ENCODE data around the gene BRI3BP.

BRI3BP gene
- total RNA-seq = 20.3 reads per million, percentile 47 among the genes with 10 or more reads in this experiment

- DNase-seq = peak; percentile 19
These were observed at the start of gene BRI3BP for GRCh38 chr12:124993626-124994436. Gene BRI3BP, plus strand, starts transcription at chr12:124993645. Its CDS starts 146 bp downstream, at chr12:124993791.

GRCh38 chr12:124946447-124946793 lies 47.0 kb upstream of the BRI3BP start:
- no peak for DNase-seq

GRCh38 chr12:124947013-124947412 lies 46.4 kb upstream of the BRI3BP start:
- DNase-seq = no peak

GRCh38 chr12:124947561-124948398 lies 45.7 kb upstream of the BRI3BP start:
- no peak for DNase-seq

- DNase-seq = no peak
These were observed 44.4 kb upstream of the BRI3BP start for GRCh38 chr12:124949066-124949465.

GRCh38 chr12:124949779-124950728 lies 43.4 kb upstream of the BRI3BP start:
- no peak for DNase-seq

- no peak for DNase-seq
These were observed 41.1 kb upstream of the BRI3BP start for GRCh38 chr12:124952295-124952694.

- DNase-seq = no peak
These were observed 40.6 kb upstream of the BRI3BP start for GRCh38 chr12:124952801-124953200.

GRCh38 chr12:124953689-124954405 lies 39.6 kb upstream of the BRI3BP start:
- DNase-seq = no peak

- no peak for DNase-seq
These were observed 38.7 kb upstream of the BRI3BP start for GRCh38 chr12:124954771-124955170.

- no peak for DNase-seq
These were observed 36.9 kb upstream of the BRI3BP start for GRCh38 chr12:124956571-124956970.

GRCh38 chr12:124961055-124961454 lies 32.4 kb upstream of the BRI3BP start:
- no peak for DNase-seq

GRCh38 chr12:124963211-124963610 lies 30.2 kb upstream of the BRI3BP start:
- no peak for DNase-seq

- DNase-seq = no peak
These were observed 29.2 kb upstream of the BRI3BP start for GRCh38 chr12:124964251-124964650.

- no peak for DNase-seq
These were observed 28.5 kb upstream of the BRI3BP start for GRCh38 chr12:124964836-124965462.

GRCh38 chr12:124967016-124967739 lies 26.3 kb upstream of the BRI3BP start:
- no peak for DNase-seq

GRCh38 chr12:124968656-124969055 lies 24.8 kb upstream of the BRI3BP start:
- no peak for DNase-seq

GRCh38 chr12:124970647-124971402 lies 22.6 kb upstream of the BRI3BP start:
- no peak for DNase-seq

- DNase-seq = no peak
These were observed 21.8 kb upstream of the BRI3BP start for GRCh38 chr12:124971603-124972002.

GRCh38 chr12:124972211-124972610 lies 21.2 kb upstream of the BRI3BP start:
- no peak for DNase-seq
